Activated CD4-positive, alpha-beta memory T cell treated with anti-CD3 and anti-CD28 coated beads, Interleukin-2, amount 10 ng/mL, durations not matched to agents 7 days and 5 days (primary cell): Measurements from ENCODE around the gene TTC28. TPM values are rescaled to one million over a fixed set of nuclear protein-coding genes. Genes with fewer than 3 reads are reported as not detected.

Experiments used
- CTCF ChIA-PET: fragments of 350-600 bp; sonication (Branson Sonifier 250); formaldehyde crosslinking; loops from one replicate; lab custom pipeline; 2021; ENCODE audit warnings: antibody characterized with exemption, inconsistent platforms; lab: Charles Lee
- POLR2A ChIA-PET: fragments of 350-600 bp; sonication (Branson Sonifier 250); formaldehyde crosslinking; loops from one replicate; lab custom pipeline; 2021; ENCODE audit warnings: antibody characterized with exemption; lab: Charles Lee
- DNase-seq: peaks from one replicate; pipeline ENCODE4 v3.0.0-alpha.2; 2020
- H3K27ac Mint-ChIP-seq: one replicate; pipeline ENCODE4 v1.8.0; 2021; ENCODE audit warnings: mild to moderate bottlenecking, mixed read lengths
- H3K27me3 Mint-ChIP-seq: one replicate; pipeline ENCODE4 v1.8.0; 2021; ENCODE audit warnings: mixed read lengths
- H3K36me3 Mint-ChIP-seq: one replicate; pipeline ENCODE4 v1.8.0; 2021; ENCODE audit warnings: low read depth, mixed read lengths
- H3K4me1 Mint-ChIP-seq: one replicate; pipeline ENCODE4 v1.8.0; 2021; ENCODE audit warnings: mixed read lengths
- H3K4me3 Mint-ChIP-seq: one replicate; pipeline ENCODE4 v1.8.0; 2021; ENCODE audit warnings: mild to moderate bottlenecking, mixed read lengths
- H3K9me3 Mint-ChIP-seq: one replicate; pipeline ENCODE4 v1.8.0; 2021; ENCODE audit warnings: mixed read lengths
- total RNA-seq, 2 experiments: library from RNA; stranded (reverse); gene quantifications; one replicate each; pipeline ENCODE4 v1.2.3, GENCODE V29; 2021

TTC28 gene
- total RNA-seq, 2 experiments from 2014 or later = 0.93 to 1.4 TPM

- POLR2A ChIA-PET = no interaction called here
- Mint-ChIP-seq H3K4me3 (no peak overlapping the region), H3K27me3 (no peaks in the 10 kb centered on the region), H3K36me3 (no peaks in the 10 kb centered on the region), H3K27ac (no peak overlapping the region), H3K9me3 (no peaks in the 10 kb centered on the region), H3K4me1 (no peaks in the 10 kb centered on the region)
- DNase-seq = no peak
- CTCF ChIA-PET = interaction anchor here (1.0 kb wide), 1 partner anchor 52 kb away, joined by 3 read pairs; no protein-coding TSS in a partner anchor
These were observed 746.3 kb downstream of the TTC28 start for GRCh38 chr22:27933186-27933983.

GRCh38 chr22:27930331-27931060, 749.1 kb downstream of the TTC28 start:
- peaks cover 3% of the 10 kb centered on the region for H3K4me1 Mint-ChIP-seq
- no peaks in the 10 kb centered on the region for H3K9me3 Mint-ChIP-seq
- ChIA-PET CTCF (interaction anchor here (2.1 kb wide), 1 partner anchor 11 kb away, joined by 7 read pairs; the partner anchor contains the start of gene PITPNB), POLR2A (interaction anchor here (1.1 kb wide), 1 partner anchor 11 kb away, joined by 6 read pairs; the partner anchor contains the start of gene PITPNB)
- H3K4me3 Mint-ChIP-seq = no peak overlapping the region
- no peak for DNase-seq
- no peaks in the 10 kb centered on the region for H3K27me3 Mint-ChIP-seq
- no peak overlapping the region for H3K27ac Mint-ChIP-seq
- H3K36me3 Mint-ChIP-seq = peaks cover 5% of the 10 kb centered on the region

Other genes starting within 250 kb of the TTC28 start
- 10 to 100 TPM; 38.7 to 39.8 TPM for gene CHEK2, start 62.0 kb upstream of the TTC28 start, total RNA-seq
- gene HSCB, start 62.2 kb upstream of the TTC28 start, total RNA-seq = 10 to 100 TPM; 14.4 to 16.1 TPM
- gene CCDC117, start 92.9 kb upstream of the TTC28 start, total RNA-seq = 10 to 100 TPM; 33.6 to 35.2 TPM
- gene XBP1, start 120.7 kb upstream of the TTC28 start, total RNA-seq = 100 to 1,000 TPM; 263 to 266 TPM
- under 1 TPM; 0.40 to 0.58 TPM for gene ZNRF3, start 203.7 kb upstream of the TTC28 start, total RNA-seq